Hematopoietic multipotent progenitor cell treated with erythropoietin and hydrocortisone succinate and interleukin-3 and kit ligand, for 6 days (in vitro differentiated cells): ENCODE results near the gene CORIN.
"Not testable (repeated sequence)": the region's sequence is repeated elsewhere in the genome, so short reads cannot be mapped to it uniquely, and the experiment has no call there.

ENCODE experiments used
- DNase-seq: peaks from one replicate; pipeline ENCODE4 v3.0.0-alpha.2; 2015

CORIN gene

DNA sequence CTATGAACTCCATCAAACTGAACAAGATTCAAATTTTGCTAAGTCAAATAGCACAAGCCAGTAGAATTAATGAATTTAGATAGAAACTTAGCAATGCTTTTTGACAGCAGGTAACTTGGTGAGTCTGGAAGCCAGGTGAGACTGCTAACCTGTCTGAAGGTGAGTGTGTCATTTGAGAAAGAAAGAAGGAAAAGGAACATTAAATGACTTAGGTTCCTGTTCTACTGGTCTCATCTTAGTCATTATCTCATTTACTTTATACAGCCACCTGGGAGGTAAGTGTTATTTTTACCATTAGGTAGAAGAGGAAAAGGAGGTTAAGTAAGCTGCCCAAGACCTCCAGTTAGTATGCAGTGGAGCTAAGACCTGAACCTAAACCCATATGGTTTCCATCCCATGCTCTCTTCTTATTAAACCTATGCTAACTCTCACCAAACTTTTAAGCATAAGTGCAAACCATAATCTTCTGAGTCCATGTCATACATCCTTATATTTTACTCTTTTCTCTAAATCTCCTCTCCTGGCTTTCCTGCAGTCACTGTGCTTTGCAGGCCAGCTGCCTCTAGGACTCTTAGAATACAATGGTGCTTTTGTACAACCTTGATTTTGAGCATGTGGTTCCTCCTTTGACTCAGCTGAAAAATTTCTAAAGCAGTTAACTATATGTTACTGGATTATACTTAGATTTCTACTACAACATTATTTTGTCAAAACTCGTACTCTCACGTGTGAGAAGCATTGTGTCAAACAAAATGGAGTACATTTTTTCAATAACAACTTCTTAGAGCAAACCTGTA lies 284.3 kb downstream of the CORIN start:
- DNase-seq: no peak

DNA sequence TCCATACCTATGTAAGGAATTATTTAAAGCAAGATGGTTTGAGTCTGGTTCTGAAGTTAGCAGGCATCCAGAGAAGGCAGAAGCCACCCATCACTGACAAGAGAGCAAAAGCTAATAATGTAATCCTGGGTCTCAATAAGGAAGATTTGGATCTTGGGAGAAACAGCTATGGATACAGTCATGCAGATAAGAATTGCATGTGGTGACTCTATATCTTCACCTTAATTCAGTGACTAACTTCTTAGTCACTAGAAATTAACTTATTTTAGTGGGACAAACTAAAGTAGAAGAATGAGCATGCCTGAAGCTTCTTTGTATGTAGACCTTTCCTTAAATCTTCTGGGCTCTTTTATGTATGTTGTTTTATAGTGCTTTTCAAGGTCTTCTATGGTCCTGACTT lies 286.2 kb downstream of the CORIN start:
- no peak for DNase-seq

GRCh38 chr4:47550899-47551548 lies 286.8 kb downstream of the CORIN start:
- DNase-seq: no peak

DNA sequence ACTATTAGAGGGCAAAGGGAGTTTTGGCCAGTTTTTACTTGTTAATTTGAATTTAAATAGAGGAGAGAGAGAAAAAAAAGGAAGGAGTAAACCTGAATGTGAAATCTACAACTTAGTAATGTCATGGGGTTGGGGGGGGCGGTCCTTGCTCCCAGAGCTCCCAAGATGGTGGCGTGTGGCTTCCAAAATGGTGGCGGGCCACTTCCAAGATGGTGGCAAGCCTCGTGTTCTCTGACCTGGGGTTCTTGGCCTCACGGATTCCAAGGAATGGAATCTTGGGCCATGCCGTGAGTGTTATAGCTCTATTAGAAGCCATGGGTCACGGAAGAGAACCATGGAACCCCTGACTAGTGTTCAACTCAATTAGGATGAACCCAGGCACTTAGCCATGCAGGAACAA lies 287.5 kb downstream of the CORIN start:
- not testable (repeated sequence) for DNase-seq
